HL-60 (cell line): ENCODE measurements around the gene SLC6A8.
"Not testable (repeated sequence)": the region's sequence is repeated elsewhere in the genome, so short reads cannot be mapped to it uniquely, and the experiment has no call there.

Source experiments
- CTCF ChIP-seq: IDR thresholded peaks from one replicate; pipeline ENCODE4 v1.5.1; 2011; ENCODE audit warnings: low read length, control low read depth, inconsistent platforms; ENCODE audit not compliant: insufficient read depth
- POLR2AphosphoS5 ChIP-seq: IDR thresholded peaks from 2 replicates; pipeline ENCODE4 v1.6.1; 2012; ENCODE audit warnings: low read depth
- SPI1 ChIP-seq: IDR thresholded peaks from 2 replicates; pipeline ENCODE4 v1.6.1; 2012; ENCODE audit warnings: low read depth, mild to moderate bottlenecking, borderline replicate concordance

GRCh38 chrX:153704631-153705402 is 17.1 kb downstream of the SLC6A8 start:
- not testable (repeated sequence) for TF ChIP-seq POLR2AphosphoS5, CTCF, SPI1
